Mammary epithelial cell (primary cell): ENCODE data around the gene STX18.

Source experiments
- EZH2 ChIP-seq: IDR thresholded peaks from 2 replicates; pipeline ENCODE4 v1.6.1; 2012; ENCODE audit warnings: low read length, inconsistent platforms, borderline replicate concordance
- TF ChIP-seq, protein P1 (sequence below), 2 donors: IDR thresholded peaks in 1 of 2; conservative IDR thresholded peaks in 1 of 2; 2 replicates each; pipeline ENCODE4 v1.5.1; 2011 to 2012; ENCODE audit warnings: inconsistent platforms in 2 of 2, low read length in 2 of 2, mild to moderate bottlenecking in 2 of 2, control low read depth in 1 of 2, low read depth in 1 of 2; ENCODE audit not compliant: insufficient read depth in 1 of 2; ENCODE audit errors: extremely low read depth in 1 of 2

DNA sequence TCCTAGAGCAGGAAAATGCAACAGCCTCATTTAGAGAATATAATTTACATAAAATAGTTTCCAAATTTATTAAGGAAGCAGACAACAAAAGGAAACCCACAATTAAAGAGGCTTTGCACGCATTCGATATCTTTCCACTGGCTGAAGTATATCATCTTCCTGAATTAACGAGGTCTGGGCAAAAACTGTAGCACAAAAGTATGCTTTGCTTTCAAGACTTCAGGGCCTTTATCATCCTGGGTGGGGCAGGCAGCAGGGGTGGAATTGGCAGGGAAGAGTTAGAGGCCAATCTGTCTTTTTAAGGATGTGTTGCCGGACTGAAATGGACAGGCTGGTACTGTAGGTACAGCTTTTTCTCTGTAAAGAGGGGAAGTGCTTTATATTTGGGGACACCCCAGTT is 17.0 kb upstream of the STX18 start:
- TF ChIP-seq, protein P1, sequence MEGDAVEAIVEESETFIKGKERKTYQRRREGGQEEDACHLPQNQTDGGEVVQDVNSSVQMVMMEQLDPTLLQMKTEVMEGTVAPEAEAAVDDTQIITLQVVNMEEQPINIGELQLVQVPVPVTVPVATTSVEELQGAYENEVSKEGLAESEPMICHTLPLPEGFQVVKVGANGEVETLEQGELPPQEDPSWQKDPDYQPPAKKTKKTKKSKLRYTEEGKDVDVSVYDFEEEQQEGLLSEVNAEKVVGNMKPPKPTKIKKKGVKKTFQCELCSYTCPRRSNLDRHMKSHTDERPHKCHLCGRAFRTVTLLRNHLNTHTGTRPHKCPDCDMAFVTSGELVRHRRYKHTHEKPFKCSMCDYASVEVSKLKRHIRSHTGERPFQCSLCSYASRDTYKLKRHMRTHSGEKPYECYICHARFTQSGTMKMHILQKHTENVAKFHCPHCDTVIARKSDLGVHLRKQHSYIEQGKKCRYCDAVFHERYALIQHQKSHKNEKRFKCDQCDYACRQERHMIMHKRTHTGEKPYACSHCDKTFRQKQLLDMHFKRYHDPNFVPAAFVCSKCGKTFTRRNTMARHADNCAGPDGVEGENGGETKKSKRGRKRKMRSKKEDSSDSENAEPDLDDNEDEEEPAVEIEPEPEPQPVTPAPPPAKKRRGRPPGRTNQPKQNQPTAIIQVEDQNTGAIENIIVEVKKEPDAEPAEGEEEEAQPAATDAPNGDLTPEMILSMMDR (conservative IDR thresholded peaks at IDR 0.05 in 1 of 2, IDR thresholded peaks at IDR 0.05 in 1 of 2; ENCODE audit: extremely low read depth in 1 of 2, insufficient read depth in 1 of 2, low read depth in 1 of 2, low read length in 2 of 2) = no peak
- no peak for TF ChIP-seq EZH2
